HS-27A (cell line): ENCODE measurements around the gene ZIC4.

Experiments
- DNase-seq: peaks from one replicate; pipeline ENCODE4 v3.0.0-alpha.2; 2012; ENCODE audit warnings: low read depth, missing footprints

The ZIC4 gene

DNA sequence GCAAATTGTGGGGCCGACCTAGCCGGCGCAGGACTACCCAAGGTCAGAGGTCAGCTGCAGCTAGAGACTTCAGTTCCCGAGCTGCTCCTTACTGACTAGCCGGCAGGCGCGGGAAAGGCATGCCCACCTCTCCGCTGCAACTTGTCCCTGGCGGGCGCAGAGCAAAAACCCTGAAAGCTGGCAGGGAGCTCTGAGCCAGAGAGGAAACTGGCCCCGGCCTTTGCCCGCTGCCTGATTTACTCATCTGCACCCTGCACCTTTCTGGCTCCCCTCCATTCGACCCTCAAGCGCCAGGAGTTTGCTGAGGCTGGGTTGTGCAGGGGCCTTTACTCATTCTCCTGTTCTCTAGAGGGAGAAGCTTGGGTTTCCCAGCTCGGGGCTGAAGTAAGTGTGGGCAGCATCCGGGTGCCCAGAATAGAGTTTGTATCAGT lies 1.5 kb downstream of the ZIC4 start:
- DNase-seq = no peak

DNA sequence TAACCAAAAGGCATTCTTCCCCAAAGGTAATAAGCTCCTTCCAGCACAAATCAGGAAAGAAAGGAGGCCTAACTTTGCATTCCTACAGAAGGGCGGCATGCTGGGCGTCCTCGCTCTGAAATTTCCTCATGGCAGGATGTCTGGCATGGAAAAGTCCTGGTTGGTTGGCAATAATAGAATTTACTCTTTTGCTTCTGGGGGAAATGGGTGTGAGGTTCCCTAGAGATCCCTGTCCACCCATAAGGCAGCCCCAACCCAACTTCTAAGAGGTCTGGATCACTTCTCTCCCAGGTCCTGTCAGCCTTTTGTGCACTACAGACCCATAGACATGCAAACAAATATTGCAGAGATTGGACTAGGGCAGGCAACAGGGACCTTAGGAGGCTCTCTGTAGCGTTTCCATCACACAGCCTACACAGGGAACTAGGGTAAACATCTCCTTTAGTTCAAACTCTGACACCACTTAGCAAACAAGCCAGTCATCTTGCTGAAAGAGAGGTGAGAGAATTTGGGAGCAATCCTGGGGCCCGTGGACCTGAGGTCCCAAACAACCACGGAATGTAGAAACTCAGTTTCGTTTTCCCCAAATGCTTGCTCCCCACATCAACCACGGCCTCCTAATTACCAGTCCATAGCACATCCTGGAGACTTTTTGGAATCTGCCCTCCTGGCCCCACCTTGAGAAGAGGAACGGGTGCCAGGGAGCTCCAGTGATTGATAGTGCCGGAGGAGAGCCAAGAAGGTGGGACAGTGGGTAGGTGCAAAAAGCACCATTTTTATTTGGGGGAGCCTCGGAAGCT lies 2.1 kb downstream of the ZIC4 start:
- no peak for DNase-seq

DNA sequence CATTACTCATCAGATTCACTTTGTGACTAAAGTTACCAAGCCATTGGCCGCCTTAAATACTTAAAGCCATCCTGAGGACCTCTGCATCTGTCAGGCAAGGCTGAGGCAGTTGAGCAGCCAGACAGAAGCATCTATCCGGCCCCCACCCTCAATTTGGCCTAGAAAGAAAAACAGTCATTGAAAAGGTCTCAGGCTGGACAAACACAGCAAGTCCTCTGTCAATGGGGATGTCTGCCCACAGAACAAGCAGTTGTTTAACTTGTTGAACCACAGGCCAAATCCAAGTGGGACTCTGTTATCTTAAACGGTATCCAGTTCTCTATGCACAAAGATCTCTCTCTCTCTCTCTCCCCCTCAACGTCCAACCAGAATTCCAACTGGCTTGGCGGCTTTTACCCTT lies 2.8 kb downstream of the ZIC4 start:
- no peak for DNase-seq

DNA sequence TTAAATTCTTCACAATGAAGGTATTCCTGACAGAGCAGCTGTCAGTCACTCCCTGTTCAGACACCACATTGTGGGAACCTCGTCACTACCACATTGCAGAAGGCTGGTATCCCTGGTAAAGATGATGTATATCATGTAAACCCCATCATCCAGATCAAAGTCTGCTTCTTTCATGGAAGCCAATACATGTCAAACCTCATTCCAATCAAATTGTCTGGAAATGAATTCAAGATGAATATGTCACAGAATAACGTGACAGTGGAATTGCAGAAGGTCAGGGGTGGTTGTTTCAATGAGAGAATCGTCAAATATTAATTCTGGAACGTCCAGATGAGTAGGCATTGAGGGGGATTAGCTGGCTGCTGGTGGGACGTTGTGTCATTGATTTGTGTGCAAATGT lies 4.2 kb downstream of the ZIC4 start:
- no peak for DNase-seq

DNA sequence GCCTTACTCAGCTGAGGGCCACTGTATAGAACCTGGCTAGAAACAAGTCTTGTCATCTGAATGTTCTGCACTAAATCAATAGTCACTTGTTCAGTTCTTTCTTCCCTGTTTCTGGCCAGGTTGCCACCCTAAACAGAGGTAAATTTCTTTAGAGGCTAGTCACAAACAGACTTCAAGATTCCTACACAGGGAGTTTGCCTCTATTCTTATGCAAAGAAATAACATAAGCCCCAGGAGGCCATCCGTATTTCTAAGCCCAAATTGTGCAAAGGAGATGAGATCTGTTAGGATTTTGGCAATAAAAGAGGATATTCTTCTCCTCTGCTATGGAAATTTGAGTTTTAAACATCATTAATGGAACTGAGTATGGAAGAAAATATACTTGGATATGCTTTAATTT lies 4.9 kb downstream of the ZIC4 start:
- no peak for DNase-seq

DNA sequence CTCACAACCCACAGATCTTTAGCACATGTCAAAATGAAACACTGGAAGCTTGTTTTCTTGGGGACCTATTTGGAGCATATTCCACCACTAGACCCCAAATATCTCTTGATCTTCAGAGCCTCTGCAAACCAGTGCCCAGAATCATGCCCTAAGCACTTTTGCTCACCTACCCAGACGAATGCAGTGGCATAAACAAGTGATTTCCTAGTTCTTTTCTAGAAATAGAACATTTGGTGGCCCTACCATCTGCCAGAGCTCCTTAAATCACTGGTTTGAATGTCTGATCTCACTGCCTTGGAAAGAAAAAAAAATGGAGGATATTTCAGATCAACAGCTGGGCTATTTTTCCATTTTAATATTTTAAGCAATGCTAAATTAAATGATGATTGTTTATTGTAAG lies 5.3 kb downstream of the ZIC4 start:
- DNase-seq = no peak

DNA sequence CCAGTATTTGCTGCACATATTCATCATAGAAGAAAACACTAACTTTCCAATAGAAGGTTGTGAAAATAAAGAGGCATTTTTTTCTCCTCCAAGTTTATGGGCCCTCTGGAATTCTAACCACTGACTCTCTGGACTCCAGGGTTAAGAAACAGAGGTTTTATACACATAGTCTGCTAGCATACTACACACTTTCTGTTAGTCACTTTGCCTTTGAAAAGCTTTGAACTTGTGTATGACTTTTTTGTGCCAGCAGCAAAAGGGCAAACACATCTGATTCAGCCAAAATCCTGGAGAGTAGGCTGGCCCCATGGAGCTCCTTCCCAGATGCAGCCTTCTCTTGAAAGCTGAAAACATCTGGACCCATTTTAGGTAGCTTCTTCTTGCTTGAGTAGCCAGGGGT lies 6.2 kb downstream of the ZIC4 start:
- no peak for DNase-seq

DNA sequence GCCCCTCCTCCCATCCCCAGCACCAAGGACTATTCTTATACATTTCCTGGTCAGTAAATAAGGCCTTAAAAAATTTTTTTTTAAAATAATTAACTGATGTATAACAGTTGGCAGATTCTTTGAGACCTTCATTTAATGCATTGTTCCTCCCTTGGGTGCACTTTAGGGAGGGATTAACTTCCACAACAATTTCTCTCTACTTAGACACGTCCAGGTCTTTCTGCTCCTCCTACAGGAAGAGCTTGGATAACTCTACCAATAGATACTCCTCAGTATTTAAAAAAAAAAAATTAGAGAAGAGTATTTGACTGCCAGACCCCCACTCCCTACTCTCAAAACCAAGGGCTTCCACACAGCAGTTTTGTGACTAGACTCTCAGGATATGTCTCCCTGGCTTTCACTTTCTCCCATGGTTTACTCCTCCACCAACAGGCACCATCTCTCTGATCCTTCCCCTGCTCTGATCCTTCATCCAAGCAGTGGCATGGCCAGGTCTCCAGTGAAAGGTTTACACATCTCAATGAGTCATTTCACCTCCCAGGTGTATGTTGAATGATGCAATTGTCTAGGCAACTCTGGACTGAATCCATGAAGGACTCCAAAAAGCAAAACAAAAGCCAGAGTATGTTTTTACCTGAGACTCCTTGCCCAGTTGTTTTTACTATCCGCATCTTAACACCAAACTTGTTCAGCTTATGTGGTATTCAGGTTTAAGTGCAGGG lies 7.4 kb downstream of the ZIC4 start:
- DNase-seq = no peak

DNA sequence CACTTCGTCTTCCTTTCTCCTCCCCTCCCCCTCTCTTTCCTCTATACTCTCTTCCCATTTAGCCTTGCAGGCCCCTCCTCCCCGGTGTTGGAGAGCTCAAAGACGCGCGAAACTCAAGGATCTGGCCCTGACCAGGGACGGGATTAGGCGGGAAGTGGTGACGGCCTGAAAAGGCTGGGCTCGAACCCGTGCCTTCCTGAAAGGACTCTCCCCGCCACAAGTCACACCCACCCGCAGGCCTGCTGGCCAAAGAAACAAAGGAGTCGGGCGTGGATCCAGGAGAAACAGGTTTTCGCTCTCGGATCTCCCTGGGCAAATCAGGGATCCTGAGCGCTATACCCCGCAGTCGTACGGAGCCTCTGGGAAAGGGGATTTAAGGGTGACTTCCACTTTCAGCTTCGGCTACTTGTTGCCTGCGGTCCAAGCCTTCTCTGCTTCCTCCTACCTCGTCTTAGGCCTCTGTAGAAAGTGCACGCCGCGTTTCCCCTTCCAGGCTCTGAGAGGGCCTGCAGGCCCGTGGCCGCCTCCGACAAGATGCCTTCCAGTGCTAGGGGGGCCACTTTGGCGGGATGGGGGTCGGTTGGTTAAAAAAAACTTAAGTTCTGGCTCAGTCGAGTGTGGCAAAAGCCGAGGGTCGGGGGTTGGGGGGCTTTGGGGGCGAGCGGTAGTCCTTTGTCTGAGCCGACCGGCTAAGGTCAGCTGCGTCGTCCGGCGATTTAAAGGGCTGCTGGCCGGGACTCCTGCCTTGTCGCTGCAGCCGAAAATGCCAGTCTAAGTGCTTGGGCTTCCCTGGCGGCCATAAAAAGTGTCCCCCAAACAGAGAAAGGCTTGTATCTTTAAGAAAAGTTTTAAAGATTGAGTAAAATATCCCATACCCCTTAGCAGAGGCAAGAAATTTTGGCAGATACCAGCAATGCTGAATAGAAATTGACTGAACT lies 8.2 kb downstream of the ZIC4 start:
- no peak for DNase-seq

DNA sequence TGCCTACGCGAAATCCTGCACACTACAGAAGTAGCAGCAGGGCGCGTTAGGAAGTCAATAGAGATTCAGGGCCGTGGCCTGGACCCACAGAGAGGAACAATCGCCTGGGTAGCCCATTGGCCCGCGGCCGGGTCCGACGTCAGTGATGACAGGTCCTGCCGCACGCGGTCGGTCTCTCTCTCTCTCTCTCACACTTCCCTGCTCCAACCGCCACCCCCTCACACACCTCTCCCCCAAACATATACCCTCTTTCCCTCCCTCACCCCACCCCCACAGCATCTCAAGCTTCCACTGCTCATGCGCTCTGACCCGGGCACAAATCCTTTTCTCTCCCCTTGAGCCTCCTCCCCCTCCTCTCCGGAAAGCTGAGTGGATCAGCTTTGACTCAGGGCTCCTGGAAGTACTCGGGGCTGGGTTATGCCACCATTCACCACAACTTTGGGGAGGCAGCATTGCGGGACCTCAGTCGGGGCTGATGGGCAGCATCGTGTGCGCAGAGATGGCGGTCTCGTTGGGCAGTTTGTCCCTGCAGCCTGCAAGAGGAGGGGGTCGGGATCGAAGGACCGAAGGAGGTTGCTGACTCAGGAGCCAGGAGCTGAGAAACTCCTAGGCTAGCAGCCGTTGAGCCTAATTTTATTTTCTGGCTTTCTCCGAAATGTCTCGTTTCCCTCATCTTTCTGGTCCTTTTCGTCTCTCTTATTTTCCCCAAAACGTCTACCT lies 9.0 kb downstream of the ZIC4 start:
- no peak for DNase-seq

DNA sequence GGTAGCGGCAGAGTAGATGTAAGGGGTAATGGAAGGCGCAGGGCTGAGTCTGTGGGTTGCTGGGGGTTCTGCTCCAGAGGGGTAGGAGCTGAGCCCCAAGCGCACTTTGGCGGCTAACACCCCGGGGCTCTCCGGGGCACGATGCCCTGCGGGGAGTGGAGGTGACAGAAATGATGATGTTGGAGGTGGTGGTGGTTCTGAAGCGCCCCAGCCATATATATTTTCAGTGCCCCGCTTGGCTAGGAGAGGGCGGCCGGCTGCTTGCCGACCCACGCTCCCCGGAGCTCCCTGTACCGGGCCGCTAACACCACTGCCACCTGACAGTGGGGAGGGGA lies 9.7 kb downstream of the ZIC4 start:
- DNase-seq = no peak

DNA sequence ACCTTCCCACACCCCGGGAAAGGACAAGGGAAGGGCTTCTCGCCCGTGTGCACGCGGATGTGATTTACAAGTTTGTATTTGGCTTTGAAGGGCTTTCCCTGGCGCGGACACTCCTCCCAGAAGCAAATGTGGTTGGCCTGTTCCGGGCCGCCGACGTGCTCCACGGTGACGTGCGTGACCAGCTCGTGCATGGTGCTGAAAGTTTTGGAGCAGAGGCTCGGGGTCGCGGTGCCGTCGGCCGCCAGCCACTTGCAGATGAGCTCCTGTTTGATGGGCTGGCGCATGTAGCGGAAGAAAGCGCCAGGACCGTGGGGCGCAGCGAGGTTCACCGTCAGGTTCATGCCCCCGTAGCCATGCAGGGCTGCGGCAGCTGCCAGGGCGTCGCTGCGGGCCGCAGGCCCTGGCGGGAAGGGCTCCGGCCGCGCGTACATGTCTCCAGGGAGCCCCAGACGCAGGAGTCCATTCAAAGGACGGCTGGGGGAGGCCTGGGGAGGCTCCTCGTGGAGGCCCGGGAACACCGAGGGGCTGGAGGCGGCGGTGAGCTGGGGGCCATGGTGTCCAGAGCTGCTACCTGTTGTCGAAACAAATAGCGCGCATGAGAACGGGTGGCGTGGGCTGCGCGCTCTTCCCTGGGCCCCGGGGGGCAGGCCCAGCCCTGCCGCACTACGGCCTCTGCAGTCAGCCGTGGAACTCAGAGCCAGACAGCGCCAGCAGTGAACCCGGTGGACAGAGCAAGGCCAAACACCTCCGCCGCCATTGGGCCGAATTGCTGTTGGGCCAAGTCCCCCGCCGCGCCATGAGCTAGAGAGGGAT lies 10.2 kb downstream of the ZIC4 start:
- no peak for DNase-seq

DNA sequence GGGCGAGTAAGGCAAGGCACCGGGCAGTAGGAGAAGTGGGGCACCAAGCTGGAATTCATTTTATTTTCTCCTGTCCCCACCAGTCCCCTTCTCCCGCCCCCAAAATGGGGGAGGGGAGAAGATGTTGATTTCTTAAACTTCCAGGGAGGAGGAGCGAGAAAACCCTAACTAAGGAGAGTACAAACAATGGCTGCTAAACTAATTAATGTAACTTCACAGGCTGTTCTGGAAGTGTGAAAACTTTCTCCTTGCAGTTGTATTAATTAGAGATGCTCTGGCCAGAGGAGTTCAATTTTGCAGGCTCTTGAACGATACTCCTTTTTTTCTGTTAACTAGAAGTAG lies 11.5 kb downstream of the ZIC4 start:
- DNase-seq = no peak

DNA sequence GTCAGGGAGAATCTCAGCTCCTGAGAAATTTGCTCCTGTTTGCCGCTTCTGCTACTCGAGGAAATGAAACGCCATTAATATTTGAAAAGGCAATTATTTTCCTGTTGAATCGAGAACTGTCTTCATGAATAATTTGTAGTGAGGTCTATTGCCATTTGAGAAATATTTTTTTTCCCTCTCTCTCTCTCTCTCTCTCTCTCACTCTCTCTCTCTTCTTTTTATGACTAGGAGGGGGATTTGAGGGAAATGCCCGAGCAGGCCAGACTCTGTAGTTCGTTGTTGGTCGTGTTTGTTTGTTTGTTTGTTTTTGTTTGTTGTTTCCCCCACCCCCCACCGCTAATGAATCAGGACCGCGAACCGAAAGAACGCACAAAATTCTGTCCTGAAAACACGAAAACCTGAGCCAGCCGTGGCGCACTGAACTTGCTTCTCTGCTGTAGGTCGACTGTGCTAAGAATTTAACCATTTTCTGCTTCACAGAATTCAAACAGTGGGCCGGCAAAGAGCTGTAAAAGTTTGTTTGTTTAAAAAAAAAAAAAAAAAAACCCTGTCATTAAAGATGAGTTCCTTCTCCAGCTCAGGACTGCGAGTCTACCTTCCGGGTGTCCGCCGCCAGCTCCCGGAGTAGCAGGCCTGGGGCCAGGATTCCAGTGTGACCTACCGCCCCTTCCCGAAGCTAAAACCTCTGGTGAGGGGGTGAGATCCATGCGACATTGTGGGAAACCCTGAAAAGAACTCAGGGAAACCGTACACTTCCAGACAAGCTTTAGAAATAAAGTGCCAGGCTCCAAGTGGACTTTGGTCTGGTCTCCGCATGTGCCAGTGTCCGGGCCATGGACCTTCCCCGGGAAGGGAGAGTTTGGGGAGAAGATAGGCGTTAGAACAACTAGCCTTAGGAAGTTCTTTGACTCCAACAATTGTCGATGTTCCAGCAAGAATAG lies 12.1 kb downstream of the ZIC4 start:
- no peak for DNase-seq

DNA sequence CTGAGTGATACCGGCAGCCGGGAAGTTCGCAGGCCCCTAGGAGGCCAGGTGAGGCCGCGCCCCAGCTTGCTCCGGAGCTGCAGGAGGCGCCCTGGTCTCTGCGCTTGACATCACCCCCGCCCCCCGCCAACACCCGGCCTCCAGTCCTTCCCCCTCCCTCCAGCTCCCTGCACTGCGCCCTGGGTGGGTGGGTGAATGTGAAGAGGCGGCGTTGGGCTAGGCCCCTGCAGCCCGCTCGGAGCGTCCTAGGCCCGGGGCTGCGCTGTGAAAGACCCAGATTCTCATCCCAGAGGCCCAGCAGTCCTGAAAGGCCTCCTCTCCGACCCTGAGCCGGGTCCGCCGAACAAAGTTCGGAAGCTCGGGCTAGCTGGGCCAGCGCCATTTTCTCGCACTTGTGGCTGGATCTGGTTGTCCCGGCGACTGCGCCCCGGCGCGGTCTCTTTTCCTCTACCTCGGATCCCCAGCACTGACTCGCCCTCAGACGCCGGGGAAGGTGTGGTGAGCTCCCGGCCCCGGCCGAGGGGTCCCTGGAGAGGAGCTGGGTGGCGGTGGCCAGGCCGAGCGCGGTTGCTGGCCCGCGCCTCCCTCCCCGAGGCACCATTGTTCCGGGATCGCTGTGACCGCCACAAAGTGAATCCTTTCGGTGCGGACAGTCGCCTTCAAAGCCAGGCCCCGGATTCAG lies 12.9 kb downstream of the ZIC4 start:
- no peak for DNase-seq

DNA sequence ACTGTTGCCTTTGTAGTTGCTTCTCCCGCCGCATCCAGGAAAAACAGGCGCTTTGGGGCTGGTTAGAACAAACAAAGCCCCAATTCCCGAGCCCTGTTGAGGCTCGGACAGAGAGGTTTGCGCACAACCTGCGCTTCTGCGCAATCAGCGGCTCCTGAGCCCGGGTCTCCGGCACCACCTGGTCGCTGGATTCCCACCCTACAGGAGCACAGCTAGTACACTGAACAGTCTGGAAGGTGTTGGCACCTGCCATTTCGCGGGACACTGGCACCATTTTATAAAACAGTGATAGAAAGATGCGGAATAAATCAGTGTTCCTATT lies 13.8 kb downstream of the ZIC4 start:
- DNase-seq = no peak

DNA sequence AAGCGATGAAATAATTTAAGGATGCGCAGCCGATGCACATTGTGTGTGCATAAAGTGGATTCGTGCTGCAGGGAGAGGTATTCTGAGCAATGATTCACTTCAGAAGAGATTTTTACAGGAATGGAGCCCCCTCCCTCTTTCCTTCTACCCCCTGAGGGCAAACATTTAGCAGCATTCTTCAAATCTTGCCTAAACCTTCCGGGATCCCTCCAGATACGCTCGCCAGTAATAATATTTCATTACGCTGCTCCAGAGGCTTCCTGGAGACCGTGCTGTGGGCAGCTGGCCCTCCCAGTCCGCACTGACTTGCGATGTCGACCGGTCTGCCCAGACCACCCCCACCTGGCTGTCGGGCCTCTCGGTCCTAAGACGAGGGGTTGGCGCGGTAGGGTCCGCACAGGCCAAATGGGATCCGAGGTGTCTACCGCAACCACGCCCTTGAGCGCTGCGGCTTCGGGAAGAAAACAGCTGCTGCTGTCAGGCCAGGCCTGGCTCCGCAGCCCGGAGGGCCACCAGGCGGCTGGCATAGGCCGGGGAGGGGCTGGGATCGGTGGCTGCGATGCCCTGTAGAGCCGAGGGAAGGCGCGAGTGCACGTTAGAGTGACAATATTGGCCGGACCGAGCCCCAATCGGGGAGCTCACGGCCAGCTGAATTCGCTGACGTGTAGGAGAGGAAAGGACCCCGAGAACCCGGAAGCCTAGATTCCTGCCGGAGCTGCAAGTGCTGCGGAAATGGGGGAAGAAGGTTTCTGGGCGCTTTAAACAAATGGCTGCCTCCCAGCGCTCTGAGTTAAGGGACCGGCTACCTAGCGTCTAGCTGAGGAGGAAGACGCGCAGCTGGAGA lies 14.3 kb downstream of the ZIC4 start:
- DNase-seq = no peak
